GM23338 (cell line): ENCODE measurements around the gene LIMCH1.

ENCODE experiments used
- CREB1 ChIP-seq: fragments of 250-450 bp; sonication (Bioruptor Pico); IDR thresholded peaks from 2 replicates; pipeline ENCODE4 v1.5.0; 2020; ENCODE audit warnings: low read depth, mild to moderate bottlenecking, moderate library complexity
- CTCF ChIP-seq, 2 experiments: fragments of 200-600 bp in 1 of 2; sonication (generic) in 1 of 2; conservative IDR thresholded peaks; 2 replicates each; pipeline versions ENCODE4 v1.5.1 to v1.6.1; 2016 to 2017; ENCODE audit warnings: antibody characterized with exemption in 2 of 2, low read depth in 2 of 2, mild to moderate bottlenecking in 2 of 2, moderate library complexity in 1 of 2
- ETS1 ChIP-seq: IDR thresholded peaks from 2 replicates; pipeline ENCODE4 v1.6.1; 2016; ENCODE audit warnings: antibody characterized with exemption
- EZH2 ChIP-seq: fragments of 200-600 bp; sonication (generic); IDR thresholded peaks from one replicate; pipeline ENCODE4 v1.8.0; 2017; ENCODE audit warnings: antibody characterized with exemption, mild to moderate bottlenecking, low read depth; ENCODE audit not compliant: unreplicated experiment
- EZH2phosphoT487 ChIP-seq: fragments of 200-600 bp; sonication (generic); IDR thresholded peaks from one replicate; pipeline ENCODE4 v1.8.1; 2018; ENCODE audit warnings: antibody characterized with exemption; ENCODE audit not compliant: unreplicated experiment
- JUNB ChIP-seq: IDR thresholded peaks from one replicate; pipeline ENCODE4 v1.6.1; 2016; ENCODE audit warnings: antibody characterized with exemption; ENCODE audit not compliant: unreplicated experiment
- NANOG ChIP-seq: IDR thresholded peaks from 2 replicates; pipeline ENCODE4 v1.6.1; 2016; ENCODE audit warnings: antibody characterized with exemption, borderline replicate concordance
- POLR2AphosphoS5 ChIP-seq: IDR thresholded peaks from 2 replicates; pipeline ENCODE4 v1.6.1; 2016; ENCODE audit warnings: antibody characterized with exemption, low read depth
- REST ChIP-seq: IDR thresholded peaks from one replicate; pipeline ENCODE4 v1.6.1; 2018; ENCODE audit warnings: antibody characterized with exemption; ENCODE audit not compliant: unreplicated experiment
- STAT1 ChIP-seq: IDR thresholded peaks from one replicate; pipeline ENCODE4 v1.6.1; 2016; ENCODE audit warnings: antibody characterized with exemption; ENCODE audit not compliant: unreplicated experiment
- ZNF114 ChIP-seq: fragments of 250-450 bp; sonication (Bioruptor Pico); IDR thresholded peaks from 2 replicates; pipeline ENCODE4 v1.5.0; 2020; ENCODE audit warnings: mild to moderate bottlenecking, moderate library complexity
- ZNF331 ChIP-seq: fragments of 250-450 bp; sonication (Bioruptor Pico); IDR thresholded peaks from 2 replicates; pipeline ENCODE4 v1.5.0; 2020; ENCODE audit warnings: low read depth, mild to moderate bottlenecking, moderate library complexity
- ZNF462 ChIP-seq: fragments of 250-450 bp; sonication (Bioruptor Pico); IDR thresholded peaks from 2 replicates; pipeline ENCODE4 v1.5.0; 2020; ENCODE audit warnings: mild to moderate bottlenecking, moderate library complexity

- TF ChIP-seq CTCF (conservative IDR thresholded peaks at IDR 0.05; ENCODE audit: low read depth in 2 of 2) (no peak), EZH2 (no peak), EZH2phosphoT487 (no peak), POLR2AphosphoS5 (no peak), REST (no peak), JUNB (no peak), NANOG (no peak), CREB1 (no peak), ETS1 (no peak), ZNF331 (no peak), STAT1 (no peak), ZNF114 (CRISPR knock-in tag) (no peak), ZNF462 (CRISPR knock-in tag) (no peak)
These were observed 145.4 kb downstream of the LIMCH1 start for GRCh38 chr4:41683326-41683725.
